Measurements from ENCODE around the gene GPR162.

GPR162 gene

GRCh38 chr12:6834873-6835272, 13.3 kb downstream of the GPR162 start:
- no peak for DNase-seq (ENCODE audit: low spot score)

- DNase-seq (ENCODE audit: low spot score), result no peak
Measured at GRCh38 chr12:6836851-6837250, 15.2 kb downstream of the GPR162 start.

- DNase-seq (ENCODE audit: low spot score), result no peak
Measured at GRCh38 chr12:6837370-6838060, 15.9 kb downstream of the GPR162 start.

DNA sequence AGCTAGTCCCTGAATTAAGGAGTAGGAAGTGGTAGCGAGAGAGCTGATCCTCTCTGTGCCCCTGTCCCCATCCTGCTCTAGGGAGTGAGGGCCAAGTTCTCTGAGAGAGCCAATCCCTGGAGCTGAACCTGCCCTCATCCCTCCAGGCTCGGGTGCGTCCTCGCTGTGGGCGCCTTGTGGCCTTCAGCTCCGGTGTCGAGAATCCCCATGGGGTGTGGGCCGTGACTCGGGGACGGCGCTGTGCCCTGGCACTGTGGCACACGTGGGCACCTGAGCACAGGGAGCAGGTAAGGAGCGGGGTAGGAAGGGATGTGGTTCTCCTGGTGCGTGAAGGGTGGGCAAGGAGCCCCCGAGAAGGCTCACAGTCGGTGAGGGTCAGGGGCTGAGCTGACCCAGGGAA, 17.2 kb downstream of the GPR162 start:
- no peak for DNase-seq (ENCODE audit: low spot score)

GRCh38 chr12:6839482-6840201, 18.0 kb downstream of the GPR162 start:
- DNase-seq (ENCODE audit: low spot score), result peak; percentile 87

DNA sequence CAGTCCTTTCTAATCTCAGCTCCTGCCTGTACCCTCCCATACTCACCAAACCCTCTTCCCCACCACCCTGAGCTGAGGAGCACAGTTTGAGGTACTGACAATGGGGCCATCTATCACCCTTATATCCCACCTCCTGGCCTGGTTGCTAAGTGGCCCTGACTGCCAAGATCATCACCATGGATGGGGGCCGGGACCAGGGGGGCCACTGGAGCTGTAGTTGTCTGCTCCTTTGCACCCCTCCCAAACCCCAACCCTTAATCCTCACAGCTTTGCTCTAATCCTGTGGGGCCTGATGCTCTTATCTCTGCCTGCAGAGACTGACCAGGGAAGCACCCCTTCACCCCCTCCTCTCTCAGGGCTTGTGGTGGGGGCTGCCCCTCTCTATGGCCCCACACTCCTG, 18.7 kb downstream of the GPR162 start:
- no peak for DNase-seq (ENCODE audit: low spot score)

- DNase-seq (ENCODE audit: low spot score), result peak; percentile 84
Measured at GRCh38 chr12:6840761-6841515, 19.3 kb downstream of the GPR162 start, which contains the start of gene GNB3. TSS of gene GNB3 (plus strand) at chr12:6840925. CDS start at chr12:6841288, 363 bp downstream.

DNA sequence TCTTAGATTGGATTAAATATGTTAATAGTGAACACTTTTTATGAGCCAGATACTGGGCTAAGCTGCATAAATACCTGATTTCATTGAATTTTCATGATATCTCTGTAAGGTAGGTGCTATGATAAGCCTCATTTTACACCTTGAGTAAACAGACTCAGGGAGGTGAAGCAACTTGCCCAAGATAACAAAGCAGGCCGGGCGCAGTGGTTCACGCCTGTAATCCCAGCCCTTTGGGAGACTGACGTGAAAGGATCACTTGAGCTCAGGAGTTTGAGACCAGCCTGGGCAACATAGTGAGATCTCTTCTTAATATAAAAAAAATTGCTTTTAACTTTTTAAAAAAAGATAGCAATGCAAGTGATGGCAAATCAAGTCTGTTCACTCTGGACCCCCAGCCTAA, 20.5 kb downstream of the GPR162 start:
- no peak for DNase-seq (ENCODE audit: low spot score)

DNA sequence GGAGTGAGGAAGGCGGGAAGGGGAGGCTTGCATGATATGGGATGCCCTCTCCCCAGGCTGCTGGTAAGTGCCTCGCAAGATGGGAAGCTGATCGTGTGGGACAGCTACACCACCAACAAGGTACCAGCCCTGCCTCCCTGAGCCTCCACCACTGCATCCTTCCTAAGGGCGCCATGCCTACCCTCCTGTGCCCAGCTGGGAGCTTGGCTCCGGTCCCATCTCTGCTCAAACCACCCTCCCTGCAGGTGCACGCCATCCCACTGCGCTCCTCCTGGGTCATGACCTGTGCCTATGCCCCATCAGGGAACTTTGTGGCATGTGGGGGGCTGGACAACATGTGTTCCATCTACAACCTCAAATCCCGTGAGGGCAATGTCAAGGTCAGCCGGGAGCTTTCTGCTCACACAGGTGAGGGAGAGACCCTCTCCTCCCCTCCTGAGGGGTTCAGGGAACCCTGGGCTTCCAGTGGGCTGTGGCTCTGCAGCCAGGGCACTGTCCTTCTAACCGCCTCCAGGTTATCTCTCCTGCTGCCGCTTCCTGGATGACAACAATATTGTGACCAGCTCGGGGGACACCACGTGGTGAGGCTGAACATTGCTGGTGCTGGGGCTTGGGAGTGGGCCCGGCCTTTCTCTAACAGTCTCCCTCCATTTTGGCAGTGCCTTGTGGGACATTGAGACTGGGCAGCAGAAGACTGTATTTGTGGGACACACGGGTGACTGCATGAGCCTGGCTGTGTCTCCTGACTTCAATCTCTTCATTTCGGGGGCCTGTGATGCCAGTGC, 21.7 kb downstream of the GPR162 start:
- peak; percentile 47 for DNase-seq (ENCODE audit: low spot score)

DNA sequence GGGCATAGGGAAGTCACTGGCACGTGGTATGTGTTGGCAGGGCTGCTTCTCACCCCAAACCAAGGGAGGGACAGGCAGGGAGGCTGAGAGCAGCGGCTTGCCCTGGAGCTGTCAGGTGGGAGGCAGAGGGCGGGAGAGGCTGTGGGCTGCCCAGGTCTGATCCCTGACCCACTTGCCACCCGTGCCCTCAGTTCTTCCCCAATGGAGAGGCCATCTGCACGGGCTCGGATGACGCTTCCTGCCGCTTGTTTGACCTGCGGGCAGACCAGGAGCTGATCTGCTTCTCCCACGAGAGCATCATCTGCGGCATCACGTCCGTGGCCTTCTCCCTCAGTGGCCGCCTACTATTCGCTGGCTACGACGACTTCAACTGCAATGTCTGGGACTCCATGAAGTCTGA, 23.8 kb downstream of the GPR162 start:
- DNase-seq (ENCODE audit: low spot score), result no peak

- peak; percentile 64 for DNase-seq (ENCODE audit: low spot score)
Measured at GRCh38 chr12:6846316-6846869, 24.8 kb downstream of the GPR162 start.

DNA sequence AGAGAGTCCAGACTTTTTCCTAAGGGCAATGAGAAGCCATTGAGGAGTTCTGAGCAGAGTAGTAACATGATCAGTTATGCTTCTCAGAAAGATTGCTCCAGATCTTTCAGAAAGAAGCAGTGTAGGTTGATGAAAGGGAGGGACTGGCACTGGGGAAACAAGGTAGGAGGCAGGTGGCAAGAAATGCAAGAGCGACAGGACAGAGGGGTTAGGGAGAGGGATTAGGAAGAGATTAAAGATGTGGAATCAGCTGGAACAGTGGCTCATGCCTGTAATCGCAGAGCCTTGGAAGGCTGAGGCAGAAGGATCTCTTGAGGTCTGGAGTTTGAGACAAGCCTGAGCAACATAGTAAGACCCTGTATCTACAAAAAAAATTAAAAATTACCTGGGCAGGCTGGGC, 26.1 kb downstream of the GPR162 start:
- peak; percentile 51 for DNase-seq (ENCODE audit: low spot score)

DNA sequence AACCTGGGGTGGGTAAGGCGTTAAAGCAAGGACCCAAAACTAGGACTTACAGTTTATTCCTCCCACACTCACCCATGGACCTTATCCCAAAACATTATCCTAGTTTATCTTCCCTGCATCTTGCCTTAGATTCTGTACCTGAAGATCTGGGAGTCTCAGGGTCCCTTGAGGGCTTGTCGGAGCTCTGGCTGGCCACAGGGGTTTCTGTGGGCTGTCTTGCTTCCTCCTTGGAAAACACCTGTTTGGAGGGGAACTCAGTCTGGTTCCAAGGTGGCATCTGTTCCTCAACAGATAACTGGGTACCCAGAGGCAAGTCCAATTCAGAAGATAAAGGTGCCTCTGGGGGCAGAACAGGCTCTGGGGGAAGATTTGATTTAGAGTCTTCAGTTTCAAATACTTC, 27.8 kb downstream of the GPR162 start:
- no peak for DNase-seq (ENCODE audit: low spot score)

- no peak for DNase-seq (ENCODE audit: low spot score)
Measured at GRCh38 chr12:6849976-6850560, 28.4 kb downstream of the GPR162 start.

DNA sequence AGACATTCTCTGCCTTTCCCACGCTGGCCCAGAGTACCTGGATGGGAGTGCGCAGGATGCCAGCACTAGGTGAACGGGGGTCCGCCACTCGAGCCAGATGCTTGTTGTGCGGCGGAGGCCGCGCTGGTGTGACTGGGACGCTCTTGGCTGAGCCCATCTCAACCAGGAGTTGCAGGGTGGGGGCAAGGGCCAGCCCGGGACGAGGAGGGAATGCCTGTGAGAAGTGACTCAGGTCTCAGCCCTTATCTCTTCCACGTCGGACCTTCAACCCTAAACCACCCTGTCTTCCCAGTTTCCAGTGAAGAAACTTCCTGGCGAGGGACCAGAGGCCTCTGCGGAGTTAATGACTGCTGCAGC, 29.2 kb downstream of the GPR162 start:
- DNase-seq (ENCODE audit: low spot score), result no peak

- peak; percentile 92 for DNase-seq (ENCODE audit: low spot score)
Measured at GRCh38 chr12:6851153-6851920, 29.7 kb downstream of the GPR162 start, which contains the start of gene CDCA3. TSS of gene CDCA3 (minus strand) at chr12:6851286. CDS start at chr12:6850952, 334 bp downstream.

- peak; percentile 93 for DNase-seq (ENCODE audit: low spot score)
Measured at GRCh38 chr12:6851921-6852650, 30.5 kb downstream of the GPR162 start, which contains the start of gene USP5. TSS of gene USP5 (plus strand) at chr12:6852150. CDS start at chr12:6852180, 30 bp downstream.

- DNase-seq (ENCODE audit: low spot score), result peak; percentile 79
Measured at GRCh38 chr12:6852651-6853354, 31.2 kb downstream of the GPR162 start.

DNA sequence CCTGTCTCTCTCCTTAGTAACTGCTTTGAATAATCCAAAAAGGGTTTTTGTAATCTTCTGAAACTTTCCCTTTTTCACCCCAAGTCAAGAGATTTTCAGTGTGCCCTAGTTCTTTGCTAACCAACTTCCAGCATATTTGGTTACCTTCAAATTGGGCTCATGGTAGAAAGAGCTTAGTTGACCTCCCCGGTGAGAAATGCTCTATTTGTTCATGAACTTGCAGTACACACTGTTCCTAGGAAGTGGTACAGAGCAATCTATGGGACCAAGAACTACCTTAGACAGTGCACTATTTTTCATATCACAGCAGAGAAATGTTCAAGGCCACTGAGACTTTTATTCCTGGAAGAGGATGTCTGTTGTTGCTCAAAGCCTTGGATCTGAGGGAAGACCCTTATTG, 32.0 kb downstream of the GPR162 start:
- no peak for DNase-seq (ENCODE audit: low spot score)

Data from D341Med (cell line).